A204.1 (cell line): ENCODE measurements around the gene MME.

ENCODE experiments used
- FAIRE-seq: peaks from 2 replicates; lab custom pipeline; 2012; peaks lifted over from hg19 to GRCh38; lab: Jason Lieb, UNC

Gene MME

GRCh38 chr3:155079746-155080487 lies at the start of gene MME:
Gene MME, plus strand, starts transcription at chr3:155080319. Its CDS starts 3,849 bp downstream, at chr3:155084168.
- FAIRE-seq: no peak

GRCh38 chr3:155031186-155031585 lies 48.9 kb upstream of the MME start:
- FAIRE-seq: no peak

GRCh38 chr3:155032918-155033317 lies 47.2 kb upstream of the MME start:
- no peak for FAIRE-seq

- FAIRE-seq: no peak
These were observed 45.3 kb upstream of the MME start for GRCh38 chr3:155034786-155035185.

- no peak for FAIRE-seq
These were observed 44.6 kb upstream of the MME start for GRCh38 chr3:155035553-155035952.

- no peak for FAIRE-seq
These were observed 42.5 kb upstream of the MME start for GRCh38 chr3:155037508-155038202.

GRCh38 chr3:155038203-155038554 lies 41.9 kb upstream of the MME start:
- FAIRE-seq: no peak

- no peak for FAIRE-seq
These were observed 33.2 kb upstream of the MME start for GRCh38 chr3:155046935-155047334.

- no peak for FAIRE-seq
These were observed 32.4 kb upstream of the MME start for GRCh38 chr3:155047672-155048071.

GRCh38 chr3:155049959-155050358 lies 30.2 kb upstream of the MME start:
- FAIRE-seq: no peak

GRCh38 chr3:155052470-155052869 lies 27.6 kb upstream of the MME start:
- FAIRE-seq: no peak

GRCh38 chr3:155053756-155054155 lies 26.4 kb upstream of the MME start:
- FAIRE-seq: no peak

GRCh38 chr3:155064920-155065319 lies 15.2 kb upstream of the MME start:
- no peak for FAIRE-seq

GRCh38 chr3:155065537-155065936 lies 14.6 kb upstream of the MME start:
- no peak for FAIRE-seq

GRCh38 chr3:155069729-155070128 lies 10.4 kb upstream of the MME start:
- no peak for FAIRE-seq

- no peak for FAIRE-seq
These were observed 9.8 kb upstream of the MME start for GRCh38 chr3:155070316-155070715.

- FAIRE-seq: no peak
These were observed 9.2 kb upstream of the MME start for GRCh38 chr3:155070932-155071387.

- FAIRE-seq: no peak
These were observed 4.9 kb upstream of the MME start for GRCh38 chr3:155075200-155075599.

GRCh38 chr3:155076888-155077287 lies 3.2 kb upstream of the MME start:
- no peak for FAIRE-seq

GRCh38 chr3:155078711-155079467 lies 1.2 kb upstream of the MME start:
- FAIRE-seq: no peak

GRCh38 chr3:155079468-155079745 lies 712 bp upstream of the MME start:
- FAIRE-seq: no peak

- FAIRE-seq: no peak
These were observed 573 bp downstream of the MME start for GRCh38 chr3:155080692-155081091.

- FAIRE-seq: no peak
These were observed 3.3 kb downstream of the MME start for GRCh38 chr3:155083313-155083905.
